Mucosa of descending colon (tissue), 3 donors: ENCODE data around the gene SLC9A9. TPM values are rescaled to one million over a fixed set of nuclear protein-coding genes. Genes with fewer than 3 reads are reported as not detected.

ENCODE experiments used
- ATAC-seq: fragments of 200-7000 bp; cut with Tn5 transposase; one replicate; pipeline ENCODE4 v1.9.1; 2020; ENCODE audit warnings: mild to moderate bottlenecking, moderate library complexity
- DNase-seq, 3 donors: peaks; one replicate each; pipeline ENCODE4 v3.0.0-alpha.2; 2020
- H3K36me3 ChIP-seq: fragments of 200-600 bp; one replicate; pipeline ENCODE4 v1.8.0; 2021; ENCODE audit warnings: low read depth, mild to moderate bottlenecking
- H3K4me1 ChIP-seq: fragments of 200-600 bp; one replicate; pipeline ENCODE4 v1.8.0; 2021; ENCODE audit warnings: low read depth, mild to moderate bottlenecking
- H3K4me3 ChIP-seq: fragments of 200-600 bp; one replicate; pipeline ENCODE4 v1.8.0; 2021; ENCODE audit warnings: mild to moderate bottlenecking
- H3K9me3 ChIP-seq: fragments of 200-600 bp; one replicate; pipeline ENCODE4 v1.8.0; 2021; ENCODE audit warnings: mild to moderate bottlenecking
- intact Hi-C, 2 donors: fragments of 100-400 bp; cut with DNase I in 1 of 2; cut with micrococcal nuclease in 1 of 2; formaldehyde crosslinking; loops; one replicate each; pipeline versions ENCODE4 v1.11.0 to v1.11.1; 2022; cut with DNase I, micrococcal nuclease
- total RNA-seq, 3 donors: library from RNA; stranded (reverse); fragmentation: NEBNext Ultra II Directional in 2 of 3; extraction: Animal tissue kit (Norgen Biotek cat#: 25700) in 2 of 3; gene quantifications; one replicate each; pipeline versions ENCODE4 v1.2.1 to v1.2.4, GENCODE V29; 2021 to 2023
- TF ChIP-seq, protein P1 (sequence below): fragments of 200-600 bp; IDR thresholded peaks from one replicate; pipeline ENCODE4 v1.8.0; 2022; ENCODE audit warnings: antibody characterized with exemption, mild to moderate bottlenecking
- donor health status: DM: no; HTN: no; CAD: no; lungs with moderate emphysema.
- donor health status: DM: no; HTN: no; CAD: no.
- donor health status: DM: no; HTN: yes; CAD: no.

Gene SLC9A9
- total RNA-seq, 3 donors from 2014 or later: 3.2 to 18.2 (median 6.8) TPM

DNA sequence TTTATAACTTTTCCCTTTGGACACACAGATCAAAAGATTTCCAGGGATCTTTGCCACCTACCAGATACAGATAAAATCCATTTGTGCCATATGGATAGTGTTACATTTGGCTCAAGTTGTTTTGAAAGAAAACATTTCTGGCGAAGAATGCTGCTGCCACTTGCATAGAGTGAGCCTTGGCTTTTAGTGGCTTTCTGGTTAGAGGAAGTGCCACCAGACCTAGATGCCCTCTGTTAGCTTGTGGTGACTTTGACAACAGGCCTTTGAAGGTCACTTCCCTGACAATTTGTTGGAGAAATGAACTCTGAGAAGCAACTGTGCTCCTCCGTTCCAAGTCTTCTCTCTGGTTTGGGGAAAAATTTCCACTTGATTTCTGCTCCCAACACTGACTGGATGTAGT is 570.7 kb downstream of the SLC9A9 start:
- ATAC-seq (no peak), DNase-seq (no peak)
- Histone ChIP-seq H3K36me3 (no peaks in the 10 kb centered on the region), H3K4me3 (no peak overlapping the region), H3K4me1 (no peaks in the 10 kb centered on the region), H3K9me3 (no peaks in the 10 kb centered on the region)
- TF ChIP-seq, protein P1, sequence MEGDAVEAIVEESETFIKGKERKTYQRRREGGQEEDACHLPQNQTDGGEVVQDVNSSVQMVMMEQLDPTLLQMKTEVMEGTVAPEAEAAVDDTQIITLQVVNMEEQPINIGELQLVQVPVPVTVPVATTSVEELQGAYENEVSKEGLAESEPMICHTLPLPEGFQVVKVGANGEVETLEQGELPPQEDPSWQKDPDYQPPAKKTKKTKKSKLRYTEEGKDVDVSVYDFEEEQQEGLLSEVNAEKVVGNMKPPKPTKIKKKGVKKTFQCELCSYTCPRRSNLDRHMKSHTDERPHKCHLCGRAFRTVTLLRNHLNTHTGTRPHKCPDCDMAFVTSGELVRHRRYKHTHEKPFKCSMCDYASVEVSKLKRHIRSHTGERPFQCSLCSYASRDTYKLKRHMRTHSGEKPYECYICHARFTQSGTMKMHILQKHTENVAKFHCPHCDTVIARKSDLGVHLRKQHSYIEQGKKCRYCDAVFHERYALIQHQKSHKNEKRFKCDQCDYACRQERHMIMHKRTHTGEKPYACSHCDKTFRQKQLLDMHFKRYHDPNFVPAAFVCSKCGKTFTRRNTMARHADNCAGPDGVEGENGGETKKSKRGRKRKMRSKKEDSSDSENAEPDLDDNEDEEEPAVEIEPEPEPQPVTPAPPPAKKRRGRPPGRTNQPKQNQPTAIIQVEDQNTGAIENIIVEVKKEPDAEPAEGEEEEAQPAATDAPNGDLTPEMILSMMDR: no peak
- intact Hi-C loops: no loop called here

DNA sequence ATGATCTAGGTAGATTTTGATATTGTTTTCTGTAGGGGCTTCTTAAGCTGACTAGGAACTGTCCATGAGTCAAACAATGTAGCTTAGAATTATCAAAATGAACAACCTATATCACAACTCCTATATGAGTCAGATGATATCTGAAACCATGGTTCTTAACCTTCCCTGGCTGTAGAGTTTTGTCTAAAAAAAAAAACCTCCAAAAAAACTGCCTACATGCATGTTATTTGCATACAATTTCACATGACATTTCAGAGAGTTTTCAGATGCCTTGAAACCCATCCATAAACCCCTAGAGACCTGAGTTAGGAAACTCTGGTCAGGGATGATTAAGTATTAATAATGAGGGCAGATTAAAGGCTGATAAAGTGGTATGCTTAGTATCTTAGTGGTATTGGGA is 571.7 kb downstream of the SLC9A9 start:
- no peak for ATAC-seq
- H3K9me3 ChIP-seq: no peaks in the 10 kb centered on the region
- no peaks in the 10 kb centered on the region for H3K36me3 ChIP-seq
- intact Hi-C loops: no loop called here
- H3K4me1 ChIP-seq: no peaks in the 10 kb centered on the region
- H3K4me3 ChIP-seq: no peak overlapping the region
- TF ChIP-seq, protein P1: no peak
- DNase-seq: no peak

DNA sequence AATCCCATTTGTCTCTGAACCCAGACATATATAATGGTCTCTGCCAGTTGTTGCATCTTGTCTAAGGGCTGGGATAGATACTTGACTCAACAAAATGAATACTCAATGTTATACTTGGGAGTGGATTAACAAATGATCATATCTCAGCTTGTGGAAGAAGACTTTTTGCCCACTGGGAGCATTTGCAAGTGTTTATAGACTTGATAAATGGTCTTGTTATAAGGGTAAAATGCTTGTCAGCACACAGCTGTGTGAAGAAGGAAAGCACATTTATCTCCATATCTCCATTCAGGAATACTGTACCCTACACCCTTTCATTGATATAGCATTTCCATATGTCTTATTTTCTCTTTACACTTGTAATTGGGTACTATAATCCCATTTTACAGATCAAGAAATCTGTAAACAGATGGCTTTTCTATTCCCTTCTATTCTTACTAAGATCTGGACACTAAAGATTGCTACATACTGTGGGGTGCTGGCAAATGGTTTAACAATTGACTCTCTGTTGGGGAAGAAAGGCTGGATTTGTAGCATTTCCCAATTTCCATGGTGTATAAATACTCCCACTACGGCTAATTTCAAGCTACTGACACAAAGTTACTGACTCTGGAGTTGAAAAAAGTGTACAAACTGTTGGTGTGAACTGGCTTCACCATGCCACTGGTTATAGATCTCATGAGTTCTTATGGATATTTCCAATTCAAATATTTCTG is 574.1 kb downstream of the SLC9A9 start:
- Histone ChIP-seq H3K4me3 (no peak overlapping the region), H3K36me3 (no peaks in the 10 kb centered on the region), H3K4me1 (no peaks in the 10 kb centered on the region), H3K9me3 (no peaks in the 10 kb centered on the region)
- intact Hi-C loops: no loop called here
- DNase-seq: no peak
- no peak for ATAC-seq
- TF ChIP-seq, protein P1: no peak

DNA sequence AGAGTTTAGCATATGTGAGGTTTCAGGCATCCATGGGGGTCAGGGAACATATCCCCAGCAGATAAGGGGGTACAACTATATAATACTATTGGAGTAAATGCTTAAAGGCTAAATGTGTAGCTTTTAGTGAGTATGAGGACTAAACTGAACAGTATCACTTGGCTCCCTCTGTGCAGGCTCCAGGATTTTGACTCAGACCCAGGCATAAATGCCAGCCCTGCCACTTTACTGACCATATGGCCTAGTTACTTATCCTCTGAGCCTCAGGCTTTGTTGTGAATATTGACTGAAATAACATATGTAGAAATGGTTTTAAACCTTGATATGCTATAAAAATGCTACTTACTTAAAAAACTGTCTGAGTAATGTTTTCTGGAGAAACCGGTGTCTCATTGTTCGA is 577.1 kb downstream of the SLC9A9 start:
- intact Hi-C loops: no loop called here
- ATAC-seq: no peak
- H3K4me3 ChIP-seq: no peak overlapping the region
- TF ChIP-seq, protein P1: no peak
- H3K36me3 ChIP-seq: no peaks in the 10 kb centered on the region
- no peak for DNase-seq
- no peaks in the 10 kb centered on the region for H3K4me1 ChIP-seq
- H3K9me3 ChIP-seq: no peaks in the 10 kb centered on the region

DNA sequence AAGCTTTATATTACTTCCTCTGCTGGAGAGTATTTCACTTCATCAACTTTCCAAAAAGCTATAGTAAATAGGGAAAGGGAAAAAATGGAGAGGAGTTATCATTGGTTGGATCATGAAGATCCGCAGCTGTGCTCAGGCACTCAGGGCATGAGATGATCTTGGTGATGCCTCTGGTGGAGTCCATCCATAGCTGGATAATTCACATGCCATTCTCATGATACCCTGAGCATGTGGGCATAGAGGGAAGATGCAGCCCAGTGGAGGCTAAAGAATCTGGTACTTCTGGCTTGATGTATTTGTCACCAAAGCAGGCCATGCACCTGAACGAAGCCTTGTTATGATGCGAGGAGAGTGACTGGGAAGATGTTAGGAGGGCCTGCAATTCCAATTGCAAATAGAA is 578.5 kb downstream of the SLC9A9 start:
- H3K4me3 ChIP-seq: no peak overlapping the region
- no peaks in the 10 kb centered on the region for H3K36me3 ChIP-seq
- TF ChIP-seq, protein P1: no peak
- H3K9me3 ChIP-seq: no peaks in the 10 kb centered on the region
- DNase-seq: no peak
- ATAC-seq: no peak
- no peaks in the 10 kb centered on the region for H3K4me1 ChIP-seq
- intact Hi-C loops: no loop called here

DNA sequence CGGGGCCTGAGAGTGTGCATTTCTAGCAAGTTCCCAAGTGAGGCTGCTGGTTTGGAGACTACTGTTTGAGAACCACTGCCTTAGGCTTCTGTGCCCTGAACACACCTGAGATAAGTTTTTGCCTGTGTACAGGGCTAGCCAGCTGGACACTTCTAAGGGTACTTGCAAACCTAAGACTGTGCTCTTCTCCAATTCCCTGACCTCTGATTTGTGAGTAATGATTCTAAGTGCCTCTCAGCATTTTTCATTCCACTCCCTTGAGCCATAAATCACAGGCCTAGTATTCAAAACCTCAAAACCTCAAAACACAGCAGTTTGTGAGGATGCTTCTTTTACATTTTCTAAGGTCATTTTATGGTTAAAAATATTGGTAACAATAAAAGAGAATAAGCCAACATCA is 580.3 kb downstream of the SLC9A9 start:
- Histone ChIP-seq H3K36me3 (no peaks in the 10 kb centered on the region), H3K4me1 (no peaks in the 10 kb centered on the region), H3K4me3 (no peak overlapping the region), H3K9me3 (no peaks in the 10 kb centered on the region)
- intact Hi-C loops: no loop called here
- no peak for ATAC-seq
- DNase-seq: no peak
- TF ChIP-seq, protein P1: no peak
